ENCODE data around the gene GASK1A. TPM values are rescaled to one million over a fixed set of nuclear protein-coding genes. Genes with fewer than 3 reads are reported as not detected.

Gene GASK1A
- total and polyA plus RNA-seq, 2 of the 4 experiments (the other 2 are of a cell fraction): 0.18 to 0.19 TPM

- ATAC-seq (ENCODE audit: low read depth): no peak
- Histone ChIP-seq H2BK20ac (ENCODE audit: low read depth, low read length) (no peak overlapping the region), H3K14ac (replicated peaks; ENCODE audit: low read depth, low read length) (no peak overlapping the region), H3K79me1 (ENCODE audit: low read depth in 1 of 2, low read length in 2 of 2) (peaks cover 0 to 8% of the 10 kb centered on the region in 2 experiments; a peak in 3 of 4 replicates), H3K56ac (ENCODE audit: extremely low read depth, insufficient read depth, low read length) (no peak overlapping the region), H2AK5ac (ENCODE audit: low read depth, low read length) (no peak overlapping the region), H3K4ac (ENCODE audit: low read depth, low read length) (no peak overlapping the region), H3K36me3 (ENCODE audit: control insufficient read depth, insufficient read depth, low read length) (no peaks in the 10 kb centered on the region), H3K18ac (ENCODE audit: low read depth, low read length) (no peak overlapping the region), H3K9me3 (ENCODE audit: control insufficient read depth, insufficient read depth, low read length) (no peaks in the 10 kb centered on the region), H3K23ac (ENCODE audit: low read depth, low read length) (no peak overlapping the region), H3K27ac (ENCODE audit: insufficient read depth, low read length) (no peak overlapping the region), H4K20me1 (ENCODE audit: insufficient read depth, low read length) (no peaks in the 10 kb centered on the region), H3K4me2 (ENCODE audit: low read depth, low read length) (no peak overlapping the region), H3K9ac (ENCODE audit: low read depth, low read length) (no peak overlapping the region), H3K4me1 (ENCODE audit: control insufficient read depth, insufficient read depth, low read length) (peaks cover 3% of the 10 kb centered on the region; the same call in 1 of the 2 replicates), H3K4me3 (ENCODE audit: insufficient read depth, low read depth, low read length) (no peak overlapping the region), H3K9me1 (ENCODE audit: insufficient read depth, low read length) (peaks cover 9% of the 10 kb centered on the region; the same call in 1 of the 2 replicates), H2BK5ac (ENCODE audit: low read depth, low read length, poor library complexity, severe bottlenecking) (no peak overlapping the region), H2BK120ac (ENCODE audit: low read depth, low read length) (no peak overlapping the region), H2AFZ (replicated peaks; ENCODE audit: low read length, poor library complexity) (no peak overlapping the region), H2BK15ac (ENCODE audit: low read depth, low read length) (no peak overlapping the region), H4K91ac (ENCODE audit: insufficient read depth, low read depth, low read length) (no peak overlapping the region), H3K27me3 (ENCODE audit: control insufficient read depth, insufficient read depth, low read length) (no peaks in the 10 kb centered on the region; the same call in 1 of the 2 replicates), H4K5ac (ENCODE audit: low read depth, low read length) (no peak overlapping the region), H4K8ac (ENCODE audit: low read depth in 2 of 2, low read length in 2 of 2) (no peak overlapping the region), H2AK9ac (replicated peaks; ENCODE audit: low read depth, low read length, poor library complexity) (no peak overlapping the region)
- no CpG with 5 or more reads among the region's 3 CpGs for WGBS, 2 experiments (ENCODE audit: extremely low coverage in 2 of 2, insufficient read length in 1 of 2)
- intact Hi-C loops (cut with micrococcal nuclease) (no loop called here), dilution Hi-C loops (cut with HindIII; ENCODE audit: low sequenced_read_pairs, unreplicated experiment) (no loop called here), in situ Hi-C loops (cut with MboI; ENCODE audit: low sequenced_read_pairs) (no loop called here)
- POLR2A ChIA-PET (ENCODE audit: unreplicated experiment): no interaction called here
- CTCF ChIA-PET: no interaction called here
- DNase-seq: no peak
- TF ChIP-seq SMC3 (IDR thresholded peaks at IDR 0.05; ENCODE audit: low read depth, low read length) (no peak), RFX5 (IDR thresholded peaks at IDR 0.05; ENCODE audit: low read depth, low read length) (no peak), CTCF (conservative IDR thresholded peaks at IDR 0.05; ENCODE audit: low read depth, low read length) (no peak), MAFK (IDR thresholded peaks at IDR 0.05; ENCODE audit: low read depth, low read length) (no peak), RAD21 (IDR thresholded peaks at IDR 0.05; ENCODE audit: low read length) (no peak), NFE2L2 (IDR thresholded peaks at IDR 0.05; ENCODE audit: low read depth, low read length) (no peak), FOS (IDR thresholded peaks at IDR 0.05; ENCODE audit: low read depth, low read length) (no peak), CEBPB (IDR thresholded peaks at IDR 0.05; ENCODE audit: low read depth, low read length) (no peak), USF2 (IDR thresholded peaks at IDR 0.05; ENCODE audit: low read depth, low read length) (no peak), MXI1 (IDR thresholded peaks at IDR 0.05; ENCODE audit: borderline replicate concordance, low read depth, low read length) (no peak), CHD1 (IDR thresholded peaks at IDR 0.05; ENCODE audit: low read depth, low read length) (no peak), POLR2A (IDR thresholded peaks at IDR 0.05; ENCODE audit: low read depth, low read length) (no peak), BHLHE40 (IDR thresholded peaks at IDR 0.05; ENCODE audit: low read depth, low read length) (no peak), RCOR1 (IDR thresholded peaks at IDR 0.05; ENCODE audit: insufficient replicate concordance, low read length) (no peak)
- no TSS peak for BruUV-seq (replicated peaks)
Measured at GRCh38 chr3:43104039-43104438, 124.9 kb downstream of the GASK1A start.

Data from IMR-90 (cell line).